Measurements from ENCODE around the gene CELF4.

The CELF4 gene

DNA sequence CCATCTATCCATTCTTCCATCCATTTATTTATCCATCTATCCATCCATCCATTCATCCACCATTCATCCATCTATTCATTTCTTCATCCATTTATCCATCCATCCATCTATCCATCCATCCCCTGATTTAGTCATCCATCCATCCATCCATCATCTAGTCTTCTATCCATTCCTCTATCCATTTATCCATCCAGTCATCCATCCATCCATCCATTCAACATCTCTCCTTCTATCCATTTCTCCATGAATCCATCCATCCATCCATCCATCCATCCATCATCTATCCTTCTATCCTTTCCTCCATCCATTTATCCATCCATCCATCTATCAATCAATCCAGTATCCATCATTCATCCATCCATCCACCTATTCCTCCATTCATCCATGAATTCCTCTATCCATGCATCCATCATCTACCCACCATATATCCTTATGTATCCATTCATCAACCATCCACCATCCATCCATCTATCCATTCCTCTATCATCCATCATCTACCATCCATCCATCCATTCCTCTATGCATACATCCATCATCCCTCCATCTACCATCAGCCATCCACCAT lies 185.0 kb downstream of the CELF4 start:
- DNase-seq (ENCODE audit: low read depth in 1 of 2, low spot score in 1 of 2) = no peak
- TF ChIP-seq REST (IDR thresholded peaks at IDR 0.05; ENCODE audit: insufficient replicate concordance, low read depth) (no peak), GABPA (IDR thresholded peaks at IDR 0.05; ENCODE audit: low read depth) (no peak), SPI1 (IDR thresholded peaks at IDR 0.05; ENCODE audit: borderline replicate concordance, low read depth) (no peak), POLR2AphosphoS5 (IDR thresholded peaks at IDR 0.05; ENCODE audit: low read depth) (no peak)
- TF ChIP-seq, protein P1, sequence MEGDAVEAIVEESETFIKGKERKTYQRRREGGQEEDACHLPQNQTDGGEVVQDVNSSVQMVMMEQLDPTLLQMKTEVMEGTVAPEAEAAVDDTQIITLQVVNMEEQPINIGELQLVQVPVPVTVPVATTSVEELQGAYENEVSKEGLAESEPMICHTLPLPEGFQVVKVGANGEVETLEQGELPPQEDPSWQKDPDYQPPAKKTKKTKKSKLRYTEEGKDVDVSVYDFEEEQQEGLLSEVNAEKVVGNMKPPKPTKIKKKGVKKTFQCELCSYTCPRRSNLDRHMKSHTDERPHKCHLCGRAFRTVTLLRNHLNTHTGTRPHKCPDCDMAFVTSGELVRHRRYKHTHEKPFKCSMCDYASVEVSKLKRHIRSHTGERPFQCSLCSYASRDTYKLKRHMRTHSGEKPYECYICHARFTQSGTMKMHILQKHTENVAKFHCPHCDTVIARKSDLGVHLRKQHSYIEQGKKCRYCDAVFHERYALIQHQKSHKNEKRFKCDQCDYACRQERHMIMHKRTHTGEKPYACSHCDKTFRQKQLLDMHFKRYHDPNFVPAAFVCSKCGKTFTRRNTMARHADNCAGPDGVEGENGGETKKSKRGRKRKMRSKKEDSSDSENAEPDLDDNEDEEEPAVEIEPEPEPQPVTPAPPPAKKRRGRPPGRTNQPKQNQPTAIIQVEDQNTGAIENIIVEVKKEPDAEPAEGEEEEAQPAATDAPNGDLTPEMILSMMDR (IDR thresholded peaks at IDR 0.05; ENCODE audit: insufficient read depth, low read length) = no peak
- Histone ChIP-seq H3K4me3 (replicated peaks; ENCODE audit: insufficient read depth, low read length) (no peak overlapping the region), H3K27ac (replicated peaks) (no peak overlapping the region), H3K27me3 (ENCODE audit: insufficient read depth, poor library complexity, severe bottlenecking) (peaks cover 6% of the 10 kb centered on the region)

DNA sequence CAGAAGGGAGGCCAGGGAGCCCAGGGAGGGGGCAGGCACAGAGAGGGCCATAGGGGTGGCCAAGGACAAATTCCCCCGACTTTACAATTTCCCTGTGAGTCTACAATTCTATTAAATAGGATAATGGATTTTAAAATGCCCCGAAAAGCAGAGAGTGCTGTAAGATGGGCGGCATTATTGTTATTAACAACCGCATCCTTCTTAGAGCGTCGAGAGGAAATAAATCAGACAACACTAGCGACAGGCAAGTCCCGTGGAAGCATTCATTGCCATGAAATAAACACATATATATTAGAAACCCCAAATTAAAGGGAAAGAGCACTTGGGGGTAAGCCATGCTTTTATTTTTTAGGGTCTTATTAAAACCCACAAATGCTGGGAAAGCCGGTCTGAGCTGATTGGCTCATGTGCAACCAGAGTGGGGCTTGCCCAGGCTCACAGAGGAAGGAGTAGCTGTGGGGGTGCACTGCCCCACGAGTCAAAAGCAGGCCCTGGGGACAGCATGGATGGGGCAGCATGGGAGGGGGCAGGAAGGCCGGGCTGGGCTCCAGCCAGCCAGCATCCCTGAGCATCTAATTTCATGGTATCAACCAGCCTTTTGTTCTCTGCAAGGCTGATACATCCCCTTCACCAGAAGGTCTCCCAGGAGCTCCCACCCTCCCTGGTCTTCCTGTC lies 187.1 kb downstream of the CELF4 start:
- TF ChIP-seq, protein P1 (IDR thresholded peaks at IDR 0.05; ENCODE audit: insufficient read depth, low read length) = no peak
- TF ChIP-seq SPI1 (IDR thresholded peaks at IDR 0.05; ENCODE audit: borderline replicate concordance, low read depth) = no peak
- TF ChIP-seq GABPA (IDR thresholded peaks at IDR 0.05; ENCODE audit: low read depth) = no peak
- no peak for TF ChIP-seq REST (IDR thresholded peaks at IDR 0.05; ENCODE audit: insufficient replicate concordance, low read depth)
- no peak for TF ChIP-seq POLR2AphosphoS5 (IDR thresholded peaks at IDR 0.05; ENCODE audit: low read depth)
- DNase-seq (ENCODE audit: low read depth in 1 of 2, low spot score in 1 of 2) = no peak

GRCh38 chr18:37375181-37375580 lies 190.4 kb downstream of the CELF4 start:
- no peak overlapping the region for H3K27ac ChIP-seq (replicated peaks)
- H3K4me3 ChIP-seq (replicated peaks; ENCODE audit: insufficient read depth, low read length) = no peak overlapping the region
- no peak for DNase-seq (ENCODE audit: low read depth in 1 of 2, low spot score in 1 of 2)
- TF ChIP-seq GABPA (IDR thresholded peaks at IDR 0.05; ENCODE audit: low read depth) = no peak
- no peak for TF ChIP-seq SPI1 (IDR thresholded peaks at IDR 0.05; ENCODE audit: borderline replicate concordance, low read depth)
- no peak for TF ChIP-seq REST (IDR thresholded peaks at IDR 0.05; ENCODE audit: insufficient replicate concordance, low read depth)
- TF ChIP-seq, protein P1 (IDR thresholded peaks at IDR 0.05; ENCODE audit: insufficient read depth, low read length) = no peak
- TF ChIP-seq POLR2AphosphoS5 (IDR thresholded peaks at IDR 0.05; ENCODE audit: low read depth) = no peak
- peaks cover 3% of the 10 kb centered on the region for H3K27me3 ChIP-seq (ENCODE audit: insufficient read depth, poor library complexity, severe bottlenecking)

More for the DNA sequence above, 187.1 kb downstream of the CELF4 start:
- H3K4me3 ChIP-seq (replicated peaks; ENCODE audit: insufficient read depth, low read length) = no peak overlapping the region
- H3K27me3 ChIP-seq (ENCODE audit: insufficient read depth, poor library complexity, severe bottlenecking) = peaks cover 3% of the 10 kb centered on the region
- H3K27ac ChIP-seq (replicated peaks) = no peak overlapping the region
